Measurements from ENCODE around the gene TCF7L1.

The TCF7L1 gene

GRCh38 chr2:85162746-85163301 lies 29.6 kb downstream of the TCF7L1 start:
- no peak for DNase-seq (ENCODE audit: low spot score)

DNA sequence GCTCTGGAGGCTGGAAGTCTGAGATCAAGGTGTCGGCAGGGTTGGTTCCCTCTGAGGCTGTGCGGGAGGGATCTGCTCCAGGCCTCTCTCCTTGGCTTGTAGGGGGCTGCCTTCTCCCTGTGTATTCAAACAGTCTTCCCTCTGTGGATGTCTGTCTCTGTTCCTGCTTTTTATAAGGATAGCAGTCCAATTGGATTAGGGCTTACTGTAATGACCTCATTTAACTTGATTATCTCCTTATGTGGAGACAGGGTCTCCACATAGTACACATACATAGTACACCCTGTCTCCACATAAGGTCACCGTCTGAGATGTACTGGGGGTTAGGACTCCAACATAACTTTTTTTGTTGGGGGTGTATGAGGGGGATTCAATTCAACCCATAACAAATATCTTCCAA lies 30.5 kb downstream of the TCF7L1 start:
- peak; percentile 81 for DNase-seq (ENCODE audit: low spot score)

- DNase-seq (ENCODE audit: low spot score): peak; percentile 64
Observed at GRCh38 chr2:85164145-85164569, 31.0 kb downstream of the TCF7L1 start.

DNA sequence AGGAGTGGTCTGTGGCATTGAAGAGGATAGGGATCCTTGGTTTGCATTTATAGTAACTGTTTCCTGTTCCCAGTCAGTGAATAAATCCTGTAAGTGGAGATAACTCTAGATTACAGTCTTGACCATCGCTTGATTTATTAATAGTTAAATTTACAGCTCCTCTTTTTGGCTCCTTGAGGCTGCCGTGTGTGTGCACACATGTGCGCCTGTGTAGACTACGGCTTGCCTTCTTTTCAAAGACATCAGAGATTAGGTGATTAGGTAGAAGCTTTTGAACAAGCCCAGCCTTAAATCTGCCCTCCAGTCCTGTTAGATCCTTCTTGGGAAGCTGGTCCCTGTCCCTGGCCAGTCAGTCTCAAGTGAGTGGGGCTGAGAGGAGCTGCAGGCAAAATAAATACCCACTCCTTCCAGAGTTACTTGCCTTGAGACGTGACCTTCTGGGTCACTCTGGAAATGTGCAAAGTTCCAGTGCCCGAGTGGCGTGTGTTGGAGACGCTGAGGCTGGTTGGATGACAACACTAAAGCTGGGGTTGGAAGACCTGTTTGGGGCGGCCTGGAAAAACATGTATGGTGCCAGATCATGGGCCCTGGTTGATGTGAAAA lies 32.0 kb downstream of the TCF7L1 start:
- no peak for DNase-seq (ENCODE audit: low spot score)

DNA sequence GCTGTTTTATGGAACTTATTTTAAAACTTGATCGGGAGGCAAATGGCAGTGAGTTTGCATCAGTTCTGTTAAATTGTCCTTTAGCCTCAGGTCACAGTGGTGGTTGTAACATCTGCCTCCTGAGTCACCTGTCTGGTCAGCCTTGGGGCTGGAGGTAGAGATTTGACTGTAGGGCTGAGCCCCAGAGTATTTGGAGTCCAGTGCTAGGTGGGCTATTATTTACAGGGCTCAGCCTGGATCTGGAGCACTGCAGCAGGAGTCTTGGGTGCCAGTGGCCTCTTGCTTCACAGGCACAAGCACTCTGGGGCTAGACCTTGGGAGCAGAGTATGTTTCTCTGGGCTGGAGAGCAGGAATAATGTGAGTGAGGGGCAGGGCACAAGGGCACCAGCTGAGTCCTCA lies 32.8 kb downstream of the TCF7L1 start:
- DNase-seq (ENCODE audit: low spot score): no peak

DNA sequence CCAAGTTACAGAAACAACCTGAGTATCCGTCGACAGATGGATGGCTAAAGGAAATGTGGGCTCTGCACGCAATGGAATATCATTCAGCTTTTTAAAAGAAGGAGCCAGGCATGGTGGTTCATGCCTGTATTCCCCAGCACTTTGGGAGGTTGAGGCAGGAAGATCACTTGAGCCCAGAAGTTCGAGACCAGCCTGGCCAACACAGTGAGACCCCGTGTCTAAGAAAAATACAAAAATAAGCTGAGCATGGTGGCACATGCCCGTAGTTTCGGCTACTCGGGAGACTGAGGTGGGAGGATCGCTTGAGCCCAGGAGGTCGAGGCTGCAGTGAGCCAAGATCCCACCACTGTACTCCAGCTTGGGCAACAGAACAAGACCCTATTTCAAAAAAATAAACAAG lies 34.3 kb downstream of the TCF7L1 start:
- no peak for DNase-seq (ENCODE audit: low spot score)

- no peak for DNase-seq (ENCODE audit: low spot score)
Observed at GRCh38 chr2:85168942-85169341, 35.8 kb downstream of the TCF7L1 start.

- no peak for DNase-seq (ENCODE audit: low spot score)
Observed at GRCh38 chr2:85169581-85169980, 36.4 kb downstream of the TCF7L1 start.

DNA sequence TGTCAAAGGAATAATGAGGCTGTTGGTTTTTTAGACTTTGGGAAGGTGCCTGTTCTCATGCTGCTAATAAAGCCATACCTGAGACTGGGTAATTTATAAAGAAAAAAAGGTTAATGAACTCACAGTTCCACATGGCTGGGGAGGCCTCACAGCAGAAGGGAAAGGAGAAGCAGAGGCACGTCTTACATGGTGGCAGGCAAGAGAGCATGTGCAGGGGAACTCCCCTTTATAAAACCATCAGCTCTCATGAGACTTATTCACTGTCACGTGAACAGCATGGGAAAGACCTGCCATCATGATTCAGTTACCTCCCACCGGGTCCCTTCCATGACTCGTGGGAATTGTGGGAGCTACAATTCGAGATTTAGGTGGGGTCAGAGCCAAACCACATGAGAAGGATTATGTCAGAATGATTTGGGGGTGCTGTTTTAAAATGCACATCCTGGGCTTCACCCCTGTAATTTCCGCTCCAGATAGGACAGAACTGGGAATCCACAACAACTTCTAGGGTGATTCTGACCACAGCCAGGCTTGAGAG lies 37.8 kb downstream of the TCF7L1 start:
- DNase-seq (ENCODE audit: low spot score): no peak

DNA sequence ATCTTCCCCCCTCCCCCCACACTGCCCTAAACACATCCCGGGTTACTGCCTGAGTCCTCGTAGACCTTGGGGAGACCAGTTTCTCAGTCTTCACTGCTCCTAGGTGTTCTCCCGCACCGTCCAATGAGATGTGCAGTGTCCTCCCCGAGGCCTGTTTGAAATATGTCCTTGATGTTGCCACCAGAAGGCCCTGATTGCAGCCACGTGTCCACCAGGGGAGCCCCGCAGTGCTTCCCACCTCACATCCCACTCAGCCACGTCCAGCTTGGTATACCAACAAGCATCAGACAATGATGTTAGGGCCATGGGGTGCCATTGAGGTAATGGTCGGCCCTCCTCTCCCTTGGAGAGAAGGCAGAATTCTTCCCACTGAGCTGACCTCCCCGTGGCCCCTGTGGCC lies 38.7 kb downstream of the TCF7L1 start:
- no peak for DNase-seq (ENCODE audit: low spot score)

- no peak for DNase-seq (ENCODE audit: low spot score)
Observed at GRCh38 chr2:85173909-85174308, 40.7 kb downstream of the TCF7L1 start.

DNA sequence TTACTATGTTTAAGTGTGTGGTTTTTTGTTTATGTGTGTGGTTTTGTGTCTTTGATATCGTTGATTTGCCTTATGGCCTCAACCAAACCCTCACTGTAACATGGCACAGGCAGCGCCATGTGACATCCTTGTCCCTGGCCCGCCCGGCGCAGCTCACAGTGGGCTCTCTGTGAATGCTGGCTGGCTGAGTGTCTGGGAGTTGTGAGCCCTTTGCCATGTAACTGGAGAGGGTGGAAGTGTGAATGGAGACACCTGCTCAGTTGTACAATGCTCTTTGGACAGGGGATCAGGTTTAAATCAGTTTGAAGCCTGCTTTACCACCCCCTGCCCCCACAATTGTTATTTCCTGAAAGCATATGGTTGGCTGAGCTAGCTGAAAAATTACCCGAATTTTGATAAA lies 41.8 kb downstream of the TCF7L1 start:
- no peak for DNase-seq (ENCODE audit: low spot score)

DNA sequence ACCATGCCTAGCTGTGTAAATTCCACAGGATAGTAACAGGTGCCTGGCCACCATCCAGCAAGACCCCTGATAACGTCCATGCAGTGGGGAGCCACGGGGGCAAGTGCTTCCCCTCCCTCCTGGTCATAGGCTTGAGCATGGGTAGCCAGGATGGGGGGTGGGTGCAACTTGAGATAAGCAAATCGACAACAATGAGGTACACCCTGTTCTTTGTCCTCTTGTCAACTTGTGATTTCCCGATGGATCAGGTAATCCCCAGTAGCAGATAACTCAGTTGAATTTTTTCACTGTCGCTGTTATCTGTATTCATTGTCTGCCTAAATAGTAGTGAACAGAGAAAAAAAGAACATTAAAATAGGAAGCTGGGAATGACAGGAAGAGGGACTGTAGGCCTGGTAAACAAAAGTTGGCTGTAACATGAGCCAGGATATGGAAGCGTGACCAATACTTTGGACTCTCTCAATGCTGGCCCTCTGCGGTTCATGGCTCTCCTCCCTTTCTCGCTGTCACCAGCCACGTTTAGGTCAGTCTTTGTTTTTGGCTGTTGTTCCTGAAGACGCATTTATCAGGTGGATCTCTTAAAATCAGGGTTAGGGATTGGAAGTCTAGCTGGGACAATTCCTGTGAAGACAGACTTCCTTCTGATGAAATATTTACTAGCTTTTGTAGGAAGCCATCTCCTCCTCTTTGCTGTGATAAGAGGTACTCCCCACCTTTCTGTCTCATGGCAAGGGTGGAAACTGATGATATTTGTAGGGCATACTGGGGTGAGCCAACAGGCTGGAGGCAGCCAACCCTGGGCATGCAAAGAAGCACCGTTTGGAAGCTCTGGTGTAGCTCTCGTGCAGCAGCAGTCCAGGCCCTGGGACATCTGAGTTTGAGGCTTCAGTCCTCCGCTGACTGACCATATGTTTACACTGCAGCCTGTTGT lies 42.4 kb downstream of the TCF7L1 start:
- DNase-seq (ENCODE audit: low spot score): no peak

DNA sequence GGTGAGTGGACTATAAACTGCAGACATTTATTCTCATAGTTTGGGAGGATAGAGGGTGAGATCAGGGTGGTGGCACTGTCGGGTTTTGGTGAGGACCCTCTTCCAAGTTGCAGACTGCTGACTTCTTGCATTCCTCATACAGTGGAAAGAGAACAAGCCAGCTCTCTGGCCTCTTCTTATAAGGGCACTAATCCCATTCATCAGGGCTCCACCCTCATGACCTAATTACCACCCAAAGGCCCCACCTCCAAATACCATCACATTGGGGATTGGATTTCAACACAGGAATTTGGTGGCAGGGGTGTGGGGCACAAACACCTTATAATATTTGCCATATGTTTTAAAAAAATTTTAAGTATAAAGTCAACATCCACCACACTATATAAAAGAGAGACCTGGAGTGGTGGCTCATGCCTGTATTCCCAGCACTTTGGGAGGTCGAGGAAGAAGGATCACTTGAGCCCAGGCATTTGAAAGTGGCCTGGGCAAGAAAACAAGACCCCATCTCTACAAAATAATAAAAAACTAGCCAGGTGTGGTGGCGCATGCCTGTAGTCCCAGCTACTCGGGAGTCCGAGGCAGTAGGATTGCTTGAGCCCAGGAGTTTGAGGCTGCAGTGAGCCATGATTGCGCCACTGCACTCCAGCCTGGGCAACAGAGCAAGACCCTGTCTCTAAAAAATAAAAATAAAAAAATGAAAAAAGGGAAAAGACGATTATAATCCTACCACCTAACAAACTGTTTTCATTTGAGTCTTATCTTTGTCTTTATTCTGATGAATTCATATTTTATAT lies 44.0 kb downstream of the TCF7L1 start:
- DNase-seq (ENCODE audit: low spot score): no peak

GRCh38 chr2:85178154-85178553 lies 45.0 kb downstream of the TCF7L1 start:
- no peak for DNase-seq (ENCODE audit: low spot score)

GRCh38 chr2:85178980-85179411 lies 45.8 kb downstream of the TCF7L1 start:
- DNase-seq (ENCODE audit: low spot score): no peak

GRCh38 chr2:85179541-85179940 lies 46.3 kb downstream of the TCF7L1 start:
- DNase-seq (ENCODE audit: low spot score): no peak

GRCh38 chr2:85180322-85181133 lies 47.3 kb downstream of the TCF7L1 start:
- no peak for DNase-seq (ENCODE audit: low spot score)

- DNase-seq (ENCODE audit: low spot score): no peak
Observed at GRCh38 chr2:85181134-85181631, 48.0 kb downstream of the TCF7L1 start.

DNA sequence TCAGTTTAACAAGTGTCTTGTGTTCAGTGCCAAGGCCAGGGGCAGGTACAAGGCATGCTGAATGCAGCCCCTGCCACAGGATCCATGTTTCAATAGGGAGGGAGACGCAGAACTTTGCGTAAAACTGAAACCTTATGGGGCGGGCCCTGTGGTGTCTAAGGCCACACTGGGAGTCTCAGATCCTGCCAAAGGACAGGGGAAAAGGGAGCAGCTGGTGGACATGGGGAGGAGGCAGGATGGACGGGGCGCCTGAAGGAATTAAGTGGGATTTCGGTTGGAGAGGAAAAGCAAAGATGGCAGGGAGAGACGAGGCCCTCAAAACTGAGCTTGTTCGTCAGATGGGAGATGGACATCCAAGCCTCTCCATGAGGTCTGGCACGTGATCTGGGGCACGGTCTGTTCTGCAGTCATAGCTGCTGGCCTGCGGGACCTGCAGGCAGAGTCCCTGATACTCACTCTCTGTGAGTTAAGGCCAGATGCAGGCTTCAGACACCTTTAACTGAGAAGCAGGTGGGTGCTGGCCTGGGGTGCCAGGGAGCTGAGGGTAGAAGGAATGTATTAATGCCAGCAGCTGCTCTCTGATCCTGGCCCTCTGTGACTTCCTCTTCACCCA lies 48.8 kb downstream of the TCF7L1 start:
- DNase-seq (ENCODE audit: low spot score): no peak

All from SK-N-DZ (cell line).